Activated CD8-positive, alpha-beta memory T cell treated with anti-CD3 and anti-CD28 coated beads for 4 hours (primary cell): ENCODE data around the gene LARP1B.
"Not testable (repeated sequence)": the region's sequence is repeated elsewhere in the genome, so short reads cannot be mapped to it uniquely, and the experiment has no call there.

Experiments
- DNase-seq, 2 donors: peaks; one replicate each; pipeline ENCODE4 v3.0.0-alpha.2; 2020; ENCODE audit warnings: low read depth in 2 of 2

The LARP1B gene

DNA sequence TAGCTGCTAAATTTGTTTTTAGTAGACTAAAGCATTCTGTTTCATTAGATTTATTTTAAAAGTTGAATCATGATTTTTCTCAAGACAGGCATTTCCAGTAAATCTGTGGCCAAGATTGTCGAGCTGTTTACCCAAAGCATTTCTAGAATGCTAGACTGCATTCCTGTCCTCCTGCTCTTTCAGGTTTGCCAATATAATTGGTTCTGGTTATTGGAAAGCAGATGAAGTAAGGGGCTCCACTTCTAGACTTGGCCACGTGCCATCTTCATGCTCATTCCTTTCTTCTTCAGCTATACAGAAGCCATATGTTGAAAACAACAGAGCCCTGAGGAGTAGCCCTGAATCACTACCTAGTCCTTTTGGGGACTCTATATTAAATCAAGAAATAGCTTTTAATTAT, 164.0 kb downstream of the LARP1B start:
- no peak for DNase-seq

DNA sequence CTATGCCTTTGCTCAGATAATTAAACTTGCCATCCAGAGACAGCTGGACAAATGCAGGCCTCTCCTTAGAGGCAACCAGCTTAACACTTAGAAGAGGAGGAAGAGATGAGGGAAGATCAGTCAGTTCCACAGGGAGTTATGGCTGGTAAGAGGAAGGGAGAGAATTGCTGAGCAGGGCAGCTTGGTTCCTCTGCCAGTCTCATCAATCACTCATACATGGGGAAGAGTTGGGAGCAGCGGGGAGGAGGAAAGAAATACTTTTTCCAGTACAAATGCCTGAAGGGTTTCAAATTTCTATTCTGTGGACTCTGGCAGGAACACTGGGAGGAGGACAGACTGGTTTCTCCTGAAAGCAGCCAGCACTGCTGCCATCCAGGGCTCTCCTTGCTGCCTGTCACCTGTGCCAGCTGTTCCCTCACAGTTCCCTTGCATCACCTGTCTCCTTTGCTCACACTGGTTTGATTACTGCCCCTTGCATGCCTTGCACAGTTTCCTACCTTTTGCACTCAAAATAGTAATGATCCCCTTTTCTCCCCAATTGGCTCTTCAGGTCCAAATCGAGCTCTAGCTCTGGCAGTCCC, 167.0 kb downstream of the LARP1B start:
- no peak for DNase-seq

DNA sequence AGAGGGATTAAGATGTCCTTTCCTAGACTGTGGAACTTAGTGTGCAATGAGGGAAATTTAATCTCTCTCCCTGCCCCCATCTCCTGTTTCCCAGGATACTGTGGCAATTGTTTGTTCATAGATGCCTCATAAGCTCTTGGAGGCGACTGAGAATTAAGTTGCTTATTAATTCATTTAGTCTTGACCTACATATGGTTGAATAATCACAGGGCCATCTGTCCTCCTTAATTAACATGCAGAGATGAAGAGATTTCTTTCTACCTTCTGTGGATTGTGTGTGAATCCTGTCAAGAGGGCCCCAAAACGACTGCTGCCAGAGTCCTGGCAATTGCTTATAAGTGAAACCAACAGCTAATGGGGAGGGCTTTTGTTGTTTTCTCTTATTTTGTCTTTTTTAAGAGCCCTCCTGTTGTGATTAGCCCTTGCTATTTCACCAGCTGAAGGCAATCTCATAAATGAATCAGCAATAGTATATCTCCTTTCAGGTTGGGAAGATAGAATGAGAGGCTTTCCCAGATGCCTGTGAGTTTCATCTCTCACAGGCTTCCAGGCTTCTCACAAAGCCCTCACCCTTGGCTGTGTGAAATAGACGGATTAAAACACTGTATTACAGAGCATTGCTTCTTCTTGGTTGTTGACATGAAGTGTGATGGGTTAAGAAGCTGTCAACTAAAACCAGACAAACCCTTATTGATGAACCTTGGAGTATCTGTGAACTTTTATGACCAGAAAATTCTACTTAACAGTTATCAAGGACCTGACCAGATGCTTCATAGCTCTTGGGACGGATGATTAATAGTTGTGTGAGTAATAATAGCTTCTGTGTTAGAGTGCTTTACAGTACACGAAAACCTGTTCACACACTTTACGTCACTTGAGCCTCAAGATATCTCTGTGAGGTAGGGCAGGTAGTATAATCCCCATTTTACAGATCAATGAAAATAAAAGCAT, 168.0 kb downstream of the LARP1B start:
- DNase-seq = no peak

DNA sequence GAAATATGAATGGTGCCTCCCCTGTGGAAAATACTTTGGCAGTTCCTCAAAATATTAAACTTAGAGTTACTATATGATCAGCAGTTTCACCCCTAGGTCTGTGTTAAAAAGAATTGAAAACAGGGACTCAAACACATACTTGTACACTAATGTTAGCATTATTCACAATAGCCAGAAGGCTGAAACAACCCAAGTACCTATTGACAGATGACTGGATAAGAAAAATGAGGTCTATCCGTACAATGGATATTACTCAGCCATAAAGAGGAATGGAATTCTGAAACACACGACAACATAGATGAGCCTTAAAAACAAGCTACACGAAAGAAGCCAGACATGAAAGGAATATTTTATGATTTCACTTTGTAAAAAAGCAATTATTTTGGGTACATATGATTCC, 171.6 kb downstream of the LARP1B start:
- DNase-seq = no peak

DNA sequence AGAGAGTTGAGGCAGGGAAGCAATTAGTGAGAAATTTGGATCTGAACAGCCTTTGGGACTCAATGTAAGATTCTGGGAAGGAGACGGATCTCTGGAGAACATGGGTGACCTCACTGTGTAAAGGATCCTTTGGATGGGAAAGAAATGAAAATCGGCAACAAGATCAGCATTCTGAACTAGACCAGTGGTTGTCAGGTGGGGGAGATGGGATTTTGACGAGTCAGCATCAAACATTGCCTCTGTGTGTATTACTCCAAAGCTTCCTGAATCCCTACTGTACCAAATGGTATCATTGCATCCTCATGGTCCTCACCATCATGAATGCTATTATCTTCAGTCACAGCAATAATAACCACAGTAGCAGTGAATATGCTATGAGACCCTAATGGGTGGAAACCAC, 173.7 kb downstream of the LARP1B start:
- no peak for DNase-seq

DNA sequence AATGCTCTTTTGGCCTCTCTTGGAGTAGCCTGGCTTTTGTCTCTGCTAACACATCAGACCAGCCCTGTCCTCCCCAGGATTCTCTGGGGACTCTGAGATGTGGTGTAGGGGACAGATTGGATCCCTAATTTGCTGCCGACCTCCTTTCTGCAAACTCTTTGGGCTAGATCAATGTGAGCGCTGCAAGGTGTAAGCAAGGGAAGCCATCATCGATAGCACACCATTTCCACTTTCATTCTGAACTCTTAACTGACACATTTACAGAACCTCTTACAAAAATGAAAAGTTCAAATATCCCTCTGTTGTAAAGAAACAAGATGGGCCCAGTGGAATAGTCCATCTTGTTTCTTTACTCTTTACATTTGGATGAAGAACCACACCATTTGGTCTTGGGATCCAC, 179.9 kb downstream of the LARP1B start:
- DNase-seq = no peak

DNA sequence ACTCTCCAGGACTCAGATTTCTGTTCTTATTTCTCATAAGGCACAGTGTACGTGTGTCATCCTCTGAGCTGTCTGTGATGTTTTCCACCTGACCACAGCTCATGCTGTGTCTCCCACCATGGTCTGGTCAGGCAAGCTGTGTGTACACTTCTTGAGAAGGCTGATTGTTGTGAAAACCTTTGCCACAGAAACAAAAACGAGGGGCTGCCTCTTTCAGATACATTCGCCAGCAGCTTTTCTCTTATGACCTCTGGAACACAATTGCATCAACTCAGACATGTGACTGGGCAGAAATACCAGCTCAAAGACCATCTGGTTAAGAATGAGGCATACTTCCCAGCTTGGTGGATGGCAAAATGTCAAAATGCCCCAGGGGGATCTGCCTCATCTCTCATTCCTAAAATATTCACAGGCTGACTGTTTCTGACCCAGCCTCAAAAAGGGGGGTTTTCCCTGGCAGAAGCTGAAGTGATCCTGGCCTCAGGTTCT, 180.4 kb downstream of the LARP1B start:
- DNase-seq = no peak

DNA sequence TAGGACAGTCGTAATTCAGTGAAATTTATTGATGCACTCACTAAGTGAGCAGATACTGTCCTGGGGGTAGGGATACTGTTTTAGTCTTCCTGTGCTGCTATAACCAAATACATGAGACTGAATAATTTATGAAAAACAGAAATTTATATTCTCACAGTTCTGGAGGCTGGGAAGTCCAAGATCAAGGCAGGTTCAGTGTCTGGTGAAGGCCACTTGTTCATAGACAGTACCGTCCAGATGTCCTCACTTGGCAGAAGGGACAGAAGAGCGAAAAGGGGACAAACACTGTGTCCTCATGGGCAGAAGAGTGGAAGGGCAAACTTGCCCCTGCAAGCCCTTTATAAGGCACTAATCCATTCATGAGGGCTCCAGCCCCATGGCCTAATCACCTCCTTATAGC, 180.9 kb downstream of the LARP1B start:
- DNase-seq = no peak

DNA sequence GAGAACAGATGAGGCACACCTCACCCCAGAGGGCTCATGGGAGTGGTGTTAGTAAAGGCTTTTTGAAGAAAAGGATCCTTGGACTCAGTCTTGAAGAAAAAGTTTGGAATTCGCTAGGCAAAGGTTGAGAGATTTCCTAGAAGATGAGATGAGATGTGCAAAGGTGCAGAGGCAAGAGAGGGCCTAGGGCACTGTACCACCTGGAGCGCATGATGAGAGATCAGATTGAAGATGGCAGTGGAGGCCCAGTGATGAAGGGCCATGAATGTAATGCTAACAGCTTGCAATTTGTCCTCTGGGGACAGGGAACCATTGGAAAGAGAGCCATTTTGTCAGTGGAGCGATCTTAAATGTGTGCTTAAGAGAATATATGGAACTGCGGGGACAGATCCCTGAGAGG, 181.5 kb downstream of the LARP1B start:
- DNase-seq = no peak

DNA sequence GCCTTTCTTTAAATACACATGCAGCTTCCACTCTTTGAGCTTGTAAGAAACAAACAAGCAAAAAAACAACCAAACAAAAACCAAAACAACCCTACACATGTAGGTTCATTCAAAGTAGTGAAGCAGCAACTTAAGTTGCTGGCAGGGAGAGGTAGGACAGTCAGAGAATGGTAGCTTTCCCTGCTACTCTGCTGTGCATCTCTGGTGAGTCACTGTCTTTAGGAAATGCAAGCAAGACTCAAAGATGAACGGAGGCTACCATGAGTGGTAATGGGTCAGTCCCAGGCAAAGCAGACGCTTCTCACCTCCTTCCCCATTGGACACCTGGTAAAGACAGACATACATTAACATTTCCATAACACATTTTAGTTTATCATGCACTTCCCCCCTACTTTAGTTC, 183.3 kb downstream of the LARP1B start:
- DNase-seq = no peak

DNA sequence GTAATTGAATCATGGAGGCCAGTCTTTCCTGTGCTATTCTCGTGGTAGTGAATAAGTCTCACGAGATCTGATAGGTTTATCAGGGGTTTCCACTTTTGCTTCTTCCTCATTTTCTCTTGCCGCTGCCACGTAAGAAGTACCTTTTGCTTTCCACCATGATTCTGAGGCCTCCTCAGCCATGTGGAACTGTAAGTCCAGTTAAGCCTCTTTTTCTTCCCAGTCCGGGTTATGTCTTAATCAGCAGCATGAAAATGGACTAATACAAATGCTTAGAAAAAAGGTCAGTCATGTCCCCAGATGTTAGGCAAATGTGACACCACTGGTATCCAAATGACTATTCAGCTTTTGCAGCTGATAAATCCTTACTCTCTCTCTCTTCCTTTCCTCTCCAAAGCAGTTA, 184.3 kb downstream of the LARP1B start:
- DNase-seq = not testable (repeated sequence)

DNA sequence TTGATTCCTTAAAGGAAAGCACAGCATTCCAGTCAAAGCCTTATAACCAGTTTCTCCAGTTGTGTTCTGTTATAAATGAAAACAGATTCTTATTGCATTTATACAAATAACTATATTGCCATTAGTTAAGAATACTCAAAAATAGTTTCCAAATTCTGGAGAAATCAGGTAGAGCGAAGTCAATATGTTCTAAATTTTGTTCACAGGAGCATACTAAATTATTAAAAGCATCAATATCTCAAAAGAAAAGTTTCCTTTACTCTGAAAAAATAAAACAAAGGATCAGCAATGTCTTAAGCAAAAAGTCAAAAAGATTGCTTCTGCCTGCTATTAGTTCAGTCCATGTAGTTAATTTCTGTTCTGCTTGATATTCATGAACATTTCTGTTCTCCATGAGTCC, 186.8 kb downstream of the LARP1B start:
- no peak for DNase-seq

DNA sequence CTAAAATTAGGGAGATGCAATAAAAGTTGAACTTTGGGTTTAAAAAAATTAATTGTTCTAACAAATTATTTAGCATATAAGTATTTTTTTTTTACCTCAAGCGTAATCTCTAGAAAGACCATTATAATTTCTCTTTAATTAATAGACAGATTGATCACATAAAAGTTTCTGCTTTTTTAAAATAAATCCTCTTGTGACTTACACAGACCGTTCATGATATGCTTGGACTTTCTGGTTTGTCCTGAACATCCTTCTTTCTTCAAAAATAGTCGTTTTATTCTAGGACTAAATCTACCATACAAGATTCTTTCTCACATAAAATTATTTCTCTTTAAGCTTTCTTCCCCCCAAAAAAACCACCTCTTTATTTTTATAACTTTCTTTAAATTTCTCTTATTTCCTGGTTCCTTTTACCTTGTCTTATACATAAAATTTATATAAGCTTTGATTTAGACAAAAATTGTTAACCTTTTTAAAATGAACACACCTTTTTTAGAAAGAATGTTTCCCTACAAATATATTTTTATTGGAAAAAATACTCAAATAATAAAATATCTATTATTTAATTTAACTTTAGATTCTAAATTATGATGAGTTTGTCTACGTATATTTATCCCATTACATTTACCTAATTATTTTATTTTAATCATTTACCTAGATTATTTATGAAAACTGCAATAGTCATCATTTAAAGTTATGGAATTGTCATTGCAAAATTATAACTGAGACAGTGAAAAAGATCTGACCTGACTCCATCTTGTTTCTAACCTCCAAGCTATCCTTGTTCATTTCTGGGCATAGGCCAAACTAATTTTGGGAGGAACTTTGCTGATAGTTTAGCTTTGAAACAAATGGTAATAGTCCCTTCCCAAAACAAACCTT, 188.9 kb downstream of the LARP1B start:
- no peak for DNase-seq

DNA sequence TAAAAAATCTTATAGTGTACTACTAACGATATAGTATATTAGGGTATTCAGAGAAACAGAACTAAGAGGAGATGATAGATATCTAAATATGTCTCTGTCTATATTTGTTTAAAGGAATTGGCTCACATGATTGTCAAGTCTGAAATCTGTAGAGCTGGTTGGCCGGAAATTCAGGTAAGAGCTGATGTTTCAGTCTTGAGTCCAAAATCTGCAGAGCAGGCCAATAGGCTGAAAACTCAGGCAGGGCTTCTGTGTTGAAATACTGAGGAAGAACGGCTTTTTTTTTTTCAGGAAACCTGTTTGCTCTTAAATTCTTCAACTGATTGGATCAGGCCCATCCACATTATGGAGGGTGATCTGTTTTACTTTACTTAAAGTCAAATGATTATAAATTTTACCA, 194.8 kb downstream of the LARP1B start:
- DNase-seq = no peak

DNA sequence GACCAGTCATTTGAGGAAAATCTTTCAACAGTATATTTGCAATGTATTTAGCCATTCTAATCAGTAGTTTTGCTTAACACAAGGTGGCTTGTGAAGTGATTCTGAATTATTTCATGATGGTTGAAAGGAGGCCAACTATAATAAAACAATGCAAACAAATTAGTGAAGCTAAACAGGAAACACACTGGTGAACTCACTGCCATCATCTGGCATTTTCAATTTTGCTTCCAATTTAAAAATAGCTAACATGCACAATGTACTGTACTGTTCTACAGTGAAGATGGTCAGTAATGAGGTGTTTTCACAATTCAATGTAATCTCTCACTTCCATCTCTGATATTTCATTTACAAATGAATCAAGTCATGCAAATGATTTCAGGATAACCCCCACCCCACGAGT, 195.4 kb downstream of the LARP1B start:
- DNase-seq = no peak

DNA sequence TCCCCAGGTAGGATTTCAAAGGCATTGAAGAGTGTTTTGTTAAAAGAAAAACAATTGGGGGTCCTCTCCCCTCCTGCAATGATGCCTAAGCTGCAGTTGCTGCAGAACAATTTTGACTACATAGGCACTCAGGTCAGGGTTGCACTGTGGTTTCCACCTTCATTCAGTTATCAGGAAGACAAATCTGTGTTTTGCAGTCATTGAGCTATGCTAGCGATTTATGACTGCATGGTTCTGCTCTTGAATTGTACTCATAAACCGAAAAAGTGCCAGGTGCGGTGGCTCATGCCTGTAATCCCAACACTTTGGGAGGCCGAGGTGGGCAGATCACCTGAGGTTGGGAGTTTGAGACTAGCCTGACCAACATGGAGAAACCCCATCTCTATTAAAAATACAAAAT, 197.1 kb downstream of the LARP1B start:
- DNase-seq = not testable (repeated sequence)

DNA sequence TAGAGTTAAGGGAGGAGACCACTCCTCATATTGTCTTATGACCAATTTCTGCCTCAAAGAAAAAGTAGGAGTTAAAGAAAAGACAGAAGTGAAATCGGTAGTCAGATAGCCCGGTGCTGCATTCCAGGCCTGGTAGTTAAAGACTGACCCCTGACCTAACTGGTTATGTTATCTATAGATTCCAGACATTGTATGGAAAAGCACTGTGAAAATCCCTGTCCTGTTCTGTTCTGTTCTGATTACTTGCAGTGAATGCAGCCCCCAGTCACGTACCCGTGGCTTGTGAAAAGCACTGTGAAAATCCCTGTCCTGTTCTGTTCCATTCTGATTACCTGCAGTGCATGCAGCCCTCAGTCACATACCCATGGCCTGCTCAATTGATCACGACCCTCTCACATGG, 198.8 kb downstream of the LARP1B start:
- DNase-seq = not testable (repeated sequence)
